ENCODE data around the gene JAK1.

The JAK1 gene

DNA sequence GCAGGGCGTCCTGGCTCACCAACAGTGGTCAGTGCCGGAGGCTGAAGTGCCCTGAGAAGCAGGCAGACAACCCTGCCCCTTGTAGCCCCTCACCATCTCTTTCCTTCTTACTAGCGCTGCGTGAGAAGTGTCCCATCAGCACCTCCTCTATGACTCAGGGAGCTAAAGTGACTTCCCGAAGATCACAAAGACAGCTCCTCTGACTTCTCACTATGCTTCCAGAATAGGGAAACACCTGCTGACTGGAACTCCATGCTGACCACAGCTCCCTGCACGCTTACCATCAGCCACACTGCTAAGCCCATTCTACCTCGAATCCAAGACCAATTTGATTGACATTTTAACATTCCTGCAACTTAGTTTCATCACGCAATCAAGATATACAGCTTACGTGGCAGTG is 92.8 kb downstream of the JAK1 start:
- DNase-seq (ENCODE audit: low read depth in 4 of 4, low spot score in 1 of 4): no peak

DNA sequence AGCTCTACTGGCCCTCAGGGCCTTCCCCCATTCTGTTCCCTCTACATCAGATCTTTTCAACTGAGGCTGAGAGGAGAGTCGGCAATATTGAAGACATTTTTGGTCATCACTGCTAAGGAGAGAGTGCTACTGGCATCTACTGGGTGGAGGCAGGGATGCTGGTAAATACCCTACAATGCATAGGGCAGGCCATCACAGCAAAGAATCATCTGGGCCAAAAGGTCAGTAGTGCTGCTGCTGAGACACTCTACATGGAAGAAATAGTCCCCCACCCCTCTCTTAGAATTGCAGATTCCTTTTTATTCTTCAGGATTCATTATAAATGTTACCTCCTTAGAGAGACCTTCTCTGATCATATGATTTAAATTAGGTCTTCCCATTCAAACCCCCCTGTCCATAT is 94.3 kb downstream of the JAK1 start:
- no peak for DNase-seq (ENCODE audit: low read depth in 4 of 4, low spot score in 1 of 4)

DNA sequence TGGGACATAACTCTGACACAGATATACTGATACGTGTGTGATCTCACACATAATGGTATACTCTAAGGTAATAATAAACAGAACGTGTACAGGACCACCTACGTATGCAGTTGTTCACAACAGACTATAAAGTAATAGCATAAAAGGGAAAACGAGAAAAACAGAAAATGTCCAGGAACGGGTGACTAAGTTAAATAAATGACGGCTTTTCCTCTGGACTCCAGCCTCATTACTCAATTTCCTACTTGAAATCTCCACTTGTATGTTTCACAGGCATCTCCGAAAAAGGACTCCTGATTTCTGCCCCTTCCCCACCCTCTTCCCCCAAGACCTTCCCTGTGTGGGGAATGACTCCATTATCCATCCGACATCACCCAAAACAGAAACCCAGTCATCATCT is 95.1 kb downstream of the JAK1 start:
- no peak for DNase-seq (ENCODE audit: low read depth in 4 of 4, low spot score in 1 of 4)

DNA sequence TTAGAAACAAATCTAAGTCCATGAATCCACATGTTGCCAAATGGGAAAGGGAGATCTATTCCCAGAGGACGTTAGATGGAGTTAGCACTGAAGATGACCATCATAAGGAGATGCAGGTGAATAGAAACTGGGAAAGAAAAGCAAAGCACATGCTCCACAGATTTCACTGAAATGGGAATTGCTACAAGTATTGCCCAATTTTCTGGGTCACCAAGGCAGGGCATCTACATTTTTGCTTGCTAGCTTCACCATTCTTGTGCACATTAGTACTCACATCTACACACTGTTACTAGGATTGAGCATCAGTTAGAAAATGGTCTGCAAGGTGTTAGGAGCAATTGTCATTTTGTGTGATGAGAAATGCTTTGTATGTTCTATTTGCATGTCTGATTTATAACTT is 99.1 kb downstream of the JAK1 start:
- no peak for DNase-seq (ENCODE audit: low read depth in 4 of 4, low spot score in 1 of 4)

DNA sequence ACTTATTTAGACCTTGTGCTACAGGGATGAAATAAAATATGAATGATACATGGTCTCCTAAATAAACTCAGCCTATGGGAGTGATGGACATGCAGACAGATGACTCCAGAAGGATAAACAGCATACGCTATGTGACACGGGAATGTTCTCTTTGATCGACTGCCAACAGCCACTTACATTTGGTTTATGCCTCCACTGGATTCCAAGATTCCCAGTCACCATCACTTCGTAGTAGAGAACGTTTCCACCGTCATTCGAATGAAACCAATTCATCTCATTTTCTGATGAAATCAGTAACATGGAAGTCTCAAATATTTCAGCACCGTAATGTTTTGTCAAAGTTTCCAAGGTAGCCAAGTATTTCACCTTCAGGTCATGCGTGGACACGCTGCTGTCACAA is 99.7 kb downstream of the JAK1 start:
- no peak for DNase-seq (ENCODE audit: low read depth in 4 of 4, low spot score in 1 of 4)

DNA sequence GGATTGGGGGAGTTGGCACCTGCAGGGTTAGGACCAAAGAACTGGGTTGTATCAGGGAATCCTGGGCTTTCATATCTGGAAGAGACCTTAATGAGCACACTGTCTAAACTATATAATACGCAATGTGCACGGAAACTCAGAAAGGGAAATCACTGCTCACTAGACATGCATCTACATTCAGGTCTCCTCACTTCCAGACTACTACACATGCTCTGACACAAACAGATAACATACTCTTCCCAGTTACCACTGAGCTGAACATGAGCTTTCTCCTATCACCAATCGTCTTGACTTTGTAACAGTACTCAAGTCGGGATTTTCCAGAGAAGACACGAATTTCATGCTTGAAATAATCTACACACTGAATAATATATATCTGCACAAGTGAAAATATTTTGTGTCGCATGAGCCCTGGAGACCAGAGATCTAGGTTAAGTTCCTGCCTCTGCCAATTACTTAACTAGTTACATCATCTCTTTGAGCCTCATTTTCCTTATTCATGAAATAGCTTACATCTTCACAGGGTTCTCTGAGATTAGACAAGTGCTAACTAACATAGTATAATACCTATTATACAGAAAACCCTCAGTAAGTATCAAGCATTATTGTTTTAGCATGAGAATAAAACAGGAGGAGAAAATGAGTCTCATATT is 101.1 kb downstream of the JAK1 start:
- DNase-seq (ENCODE audit: low read depth in 4 of 4, low spot score in 1 of 4): no peak

DNA sequence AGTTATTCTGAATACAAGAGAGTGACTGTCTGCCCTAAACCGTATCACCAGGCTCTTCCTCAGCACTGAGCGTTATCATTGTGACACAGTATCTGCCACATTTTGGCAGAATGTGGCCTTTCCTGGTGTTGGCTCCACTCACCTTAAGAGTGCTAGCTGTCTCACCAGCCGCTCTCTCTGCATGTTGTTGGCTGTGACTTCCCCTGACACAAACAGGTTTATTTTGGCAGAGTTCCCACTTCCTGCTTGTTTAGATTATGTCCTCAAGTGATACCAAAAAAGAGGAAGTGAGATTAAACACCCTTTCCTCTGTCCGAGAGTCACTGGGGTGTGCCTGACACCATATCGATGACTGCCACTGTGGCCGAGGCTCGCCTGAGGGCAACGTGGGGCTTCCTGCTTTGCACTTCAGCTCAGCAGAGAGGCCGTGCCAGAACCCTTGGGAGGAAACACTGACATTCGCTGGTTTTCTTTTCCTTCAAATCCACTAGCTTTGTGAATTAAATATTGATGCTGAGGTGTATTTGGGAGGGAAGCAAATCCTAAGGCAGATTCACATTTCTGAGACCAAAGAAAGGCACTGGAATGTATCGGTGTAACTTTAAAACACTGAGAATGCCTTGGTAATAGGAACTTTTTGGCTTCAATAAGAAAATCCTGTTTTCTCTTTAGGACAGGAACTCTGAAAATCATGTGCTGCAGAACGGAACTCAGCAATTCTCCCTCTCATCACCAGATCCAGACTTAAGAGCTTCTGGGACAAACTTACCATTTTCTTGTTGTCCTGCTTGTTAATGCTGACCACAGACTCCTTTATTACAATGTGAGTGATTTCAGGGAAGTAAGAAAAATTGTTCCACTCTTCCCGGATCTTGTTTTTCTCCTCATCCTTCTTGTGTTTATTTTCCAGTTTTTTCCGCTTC is 102.1 kb downstream of the JAK1 start:
- DNase-seq (ENCODE audit: low read depth in 4 of 4, low spot score in 1 of 4): peak in 1 of 4 experiments; percentile 2

DNA sequence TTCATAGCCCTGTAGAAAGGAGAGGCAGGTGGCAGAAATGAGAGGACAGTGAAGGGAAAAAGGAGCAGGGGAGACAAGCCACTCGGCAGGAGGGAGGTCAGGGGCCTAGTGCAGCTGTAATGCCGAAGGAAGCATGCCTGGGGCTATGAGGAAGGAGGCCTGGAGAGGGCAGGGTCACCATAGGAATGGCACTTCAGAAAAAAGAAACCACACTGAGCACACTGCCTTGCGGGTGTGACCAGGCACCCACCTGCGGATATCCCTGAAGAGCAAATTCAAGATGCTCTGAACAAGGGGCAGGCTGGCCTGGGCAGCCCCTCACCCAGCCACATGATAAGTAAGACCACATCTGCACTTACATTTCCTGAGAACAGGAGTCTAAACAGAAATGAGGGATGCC is 104.7 kb downstream of the JAK1 start:
- no peak for DNase-seq (ENCODE audit: low read depth in 4 of 4, low spot score in 1 of 4)

DNA sequence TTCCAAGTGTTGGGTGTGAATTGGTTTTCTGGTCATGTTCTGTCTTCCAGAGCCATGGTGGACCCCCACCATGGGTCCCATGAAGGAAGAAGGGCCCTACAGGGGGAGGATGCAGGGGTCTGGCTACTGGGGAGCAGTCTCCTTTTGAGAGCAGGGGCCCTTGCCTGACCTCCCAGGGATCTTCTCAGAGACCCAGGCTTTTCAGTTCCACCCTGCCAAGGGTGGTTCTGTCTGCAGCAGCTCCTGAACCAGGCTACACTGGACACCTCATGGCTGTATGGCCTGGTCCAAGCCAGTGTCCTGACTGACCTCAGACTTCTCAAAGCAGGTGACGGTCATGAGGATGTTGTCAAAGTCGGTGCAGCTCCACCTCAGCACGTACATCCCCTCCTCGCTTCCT is 109.0 kb downstream of the JAK1 start:
- no peak for DNase-seq (ENCODE audit: low read depth in 4 of 4, low spot score in 1 of 4)

DNA sequence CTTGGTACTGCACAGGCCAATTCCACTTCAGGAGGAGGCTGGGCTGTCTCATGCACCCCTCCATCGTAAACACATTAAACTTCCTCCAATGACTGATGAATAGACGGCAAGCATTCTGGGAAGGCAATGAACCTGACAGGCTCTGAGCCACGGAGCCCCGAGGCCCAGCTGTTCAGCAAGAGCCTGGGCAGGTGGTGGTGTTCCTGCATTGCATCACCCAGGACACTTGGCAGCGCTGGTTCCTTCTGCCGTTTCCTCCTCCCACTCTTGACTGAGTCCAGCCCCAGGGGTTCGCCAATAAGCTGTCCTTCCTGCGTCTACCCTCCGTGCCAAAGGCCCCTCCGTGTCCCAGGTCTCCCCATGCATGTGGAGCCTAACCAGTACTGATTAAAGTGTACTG is 109.8 kb downstream of the JAK1 start:
- DNase-seq (ENCODE audit: low read depth in 4 of 4, low spot score in 1 of 4): no peak

DNA sequence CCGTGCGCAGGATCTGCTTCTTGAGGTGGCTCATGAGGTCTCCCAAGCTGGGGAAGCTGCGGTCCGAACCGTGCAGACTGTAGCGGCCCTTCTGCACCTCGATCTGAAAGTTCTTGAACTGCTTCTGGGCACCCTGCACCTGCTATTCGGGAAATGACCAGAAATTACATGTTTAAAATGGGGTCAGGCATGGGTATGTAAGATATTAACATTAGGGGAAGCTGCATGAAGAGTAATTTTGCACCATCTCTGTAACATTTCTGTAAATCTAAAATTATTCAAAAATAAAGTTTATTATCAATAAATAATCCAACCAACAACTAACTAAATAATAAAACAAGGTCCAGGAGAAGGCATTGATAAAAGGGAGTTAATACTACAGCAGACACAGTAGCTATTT is 110.8 kb downstream of the JAK1 start:
- DNase-seq (ENCODE audit: low read depth in 4 of 4, low spot score in 1 of 4): no peak

DNA sequence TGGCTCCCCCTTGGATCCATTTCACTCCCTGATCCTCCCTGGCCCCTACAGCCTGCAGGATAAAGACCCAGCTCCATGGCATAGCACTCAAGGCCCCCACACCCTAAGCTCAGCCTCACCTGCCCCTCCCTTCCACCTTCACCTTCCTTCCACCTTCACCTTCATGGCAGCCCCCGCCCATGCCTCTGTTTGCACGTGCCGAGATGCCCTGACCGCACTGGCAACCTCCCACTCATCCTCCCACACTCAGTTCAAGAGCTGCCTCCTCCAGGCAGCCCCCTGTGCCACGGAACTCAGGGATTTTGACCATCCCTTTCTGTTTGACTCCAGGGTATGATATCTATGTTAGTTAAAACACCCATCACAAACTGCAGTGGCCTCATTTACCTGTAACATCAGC is 111.7 kb downstream of the JAK1 start:
- DNase-seq (ENCODE audit: low read depth in 4 of 4, low spot score in 1 of 4): no peak

DNA sequence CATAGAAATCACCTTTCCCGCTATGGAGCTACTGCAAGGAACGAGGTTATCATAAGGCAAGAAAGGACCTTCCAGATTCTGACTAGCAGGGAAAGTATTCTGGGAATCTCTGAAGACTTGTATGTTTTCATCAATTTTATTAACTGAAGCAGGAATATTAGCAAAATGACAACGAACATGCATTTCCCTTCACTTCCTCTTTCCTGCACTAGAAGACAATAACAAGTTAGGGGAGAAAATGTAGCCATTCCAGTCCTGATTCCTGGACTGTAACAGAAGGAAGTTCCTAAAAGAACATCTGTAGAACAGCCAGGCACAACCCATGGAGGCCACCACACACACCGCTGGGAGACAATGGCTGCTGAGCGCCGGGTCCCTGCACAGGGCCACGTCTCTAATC is 114.7 kb downstream of the JAK1 start:
- DNase-seq (ENCODE audit: low read depth in 4 of 4, low spot score in 1 of 4): no peak

DNA sequence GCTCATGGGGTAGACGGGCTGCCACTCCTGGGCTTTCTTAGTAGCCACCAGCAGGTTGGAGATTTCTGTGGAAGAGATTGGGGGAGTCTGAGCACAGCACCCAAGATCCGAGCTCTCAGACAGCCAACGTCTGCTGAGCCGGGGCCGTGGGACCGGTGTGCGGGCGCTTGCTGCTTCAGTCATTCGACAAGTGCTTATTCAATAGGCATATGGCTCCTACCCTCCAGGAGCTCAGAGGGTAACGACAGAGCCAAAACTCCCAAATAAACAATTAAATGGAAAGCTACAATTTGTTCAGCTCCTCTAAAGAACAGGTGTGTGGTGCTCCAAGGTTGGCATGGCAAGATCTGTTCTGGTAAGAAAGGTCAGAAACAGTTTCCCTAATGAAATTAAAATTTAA is 115.5 kb downstream of the JAK1 start:
- no peak for DNase-seq (ENCODE audit: low read depth in 4 of 4, low spot score in 1 of 4)

DNA sequence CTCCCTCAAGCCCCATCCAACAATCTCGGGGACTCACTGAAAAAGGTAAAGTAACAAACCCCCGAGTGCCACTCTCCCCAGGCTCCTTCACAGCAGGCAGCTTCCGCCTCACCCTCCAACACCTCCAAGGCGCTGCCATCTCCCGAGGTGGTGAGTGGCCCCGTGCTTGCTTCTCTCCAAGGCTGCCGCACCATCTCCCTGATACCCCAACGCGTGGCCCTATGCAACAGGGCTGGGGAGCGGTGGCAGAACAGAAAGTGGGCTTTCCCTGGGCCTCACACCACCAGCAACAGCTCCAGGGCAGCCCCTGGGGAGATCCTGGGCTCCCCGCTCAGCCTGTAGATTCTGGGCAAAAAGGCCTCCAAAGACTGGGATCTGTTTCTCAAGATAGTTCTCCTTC is 116.4 kb downstream of the JAK1 start:
- DNase-seq (ENCODE audit: low read depth in 4 of 4, low spot score in 1 of 4): no peak

DNA sequence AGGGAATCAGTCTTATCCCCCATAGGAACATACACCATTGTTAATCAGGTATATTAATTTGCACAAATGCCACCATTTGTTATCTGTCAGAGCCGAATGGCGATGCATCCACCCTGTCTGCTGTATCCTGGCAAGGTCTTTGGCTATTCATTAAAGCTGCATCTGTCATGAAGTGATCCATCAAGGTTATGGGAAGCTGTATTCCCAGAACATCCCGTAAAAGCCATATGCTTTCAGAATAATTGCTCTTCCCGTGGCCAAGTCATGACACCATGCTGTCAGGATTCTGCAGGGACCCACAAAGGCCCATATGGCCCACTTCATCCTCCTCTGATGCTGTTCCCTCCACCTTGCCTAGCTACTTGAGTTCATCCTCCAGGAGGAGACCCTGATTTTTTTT is 117.5 kb downstream of the JAK1 start:
- DNase-seq (ENCODE audit: low read depth in 4 of 4, low spot score in 1 of 4): no peak

DNA sequence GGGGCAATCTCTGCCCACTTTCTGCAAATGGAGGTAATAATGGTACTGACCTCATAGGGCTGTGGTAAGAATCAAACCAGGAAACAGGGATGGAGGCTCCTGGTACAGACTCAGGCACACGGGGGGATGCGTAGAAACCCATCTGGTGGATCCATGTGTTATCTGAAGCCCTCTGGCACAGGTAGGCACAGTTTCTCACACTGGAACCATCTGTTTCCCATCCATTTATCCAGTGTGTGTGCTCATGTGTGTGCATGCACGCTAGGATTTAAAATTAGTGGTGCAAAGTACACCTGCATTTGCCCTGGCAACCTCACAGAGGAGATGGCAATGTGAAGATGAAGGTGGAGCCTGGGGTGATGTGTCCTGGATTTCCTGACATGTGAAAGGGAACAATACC is 118.2 kb downstream of the JAK1 start:
- no peak for DNase-seq (ENCODE audit: low read depth in 4 of 4, low spot score in 1 of 4)

DNA sequence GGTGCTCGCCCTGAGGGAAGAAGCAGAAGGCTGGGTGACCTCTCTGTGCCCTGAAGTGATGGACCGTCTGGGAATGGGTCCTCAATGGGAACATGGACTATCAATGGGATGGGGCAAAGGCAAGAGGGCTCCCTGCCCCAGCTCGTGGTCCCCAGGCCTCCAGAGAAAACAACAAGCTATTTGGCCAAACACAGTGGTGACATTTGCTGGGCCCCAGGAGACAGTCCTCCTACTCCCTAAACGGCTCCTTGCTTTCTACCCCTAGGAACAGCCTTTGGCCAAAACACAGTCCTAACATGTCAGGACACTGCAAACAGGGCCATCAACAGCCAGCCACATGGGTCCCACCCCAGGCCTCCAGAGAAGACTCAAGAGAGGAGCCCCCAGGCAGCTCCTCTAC is 118.7 kb downstream of the JAK1 start:
- no peak for DNase-seq (ENCODE audit: low read depth in 4 of 4, low spot score in 1 of 4)

DNA sequence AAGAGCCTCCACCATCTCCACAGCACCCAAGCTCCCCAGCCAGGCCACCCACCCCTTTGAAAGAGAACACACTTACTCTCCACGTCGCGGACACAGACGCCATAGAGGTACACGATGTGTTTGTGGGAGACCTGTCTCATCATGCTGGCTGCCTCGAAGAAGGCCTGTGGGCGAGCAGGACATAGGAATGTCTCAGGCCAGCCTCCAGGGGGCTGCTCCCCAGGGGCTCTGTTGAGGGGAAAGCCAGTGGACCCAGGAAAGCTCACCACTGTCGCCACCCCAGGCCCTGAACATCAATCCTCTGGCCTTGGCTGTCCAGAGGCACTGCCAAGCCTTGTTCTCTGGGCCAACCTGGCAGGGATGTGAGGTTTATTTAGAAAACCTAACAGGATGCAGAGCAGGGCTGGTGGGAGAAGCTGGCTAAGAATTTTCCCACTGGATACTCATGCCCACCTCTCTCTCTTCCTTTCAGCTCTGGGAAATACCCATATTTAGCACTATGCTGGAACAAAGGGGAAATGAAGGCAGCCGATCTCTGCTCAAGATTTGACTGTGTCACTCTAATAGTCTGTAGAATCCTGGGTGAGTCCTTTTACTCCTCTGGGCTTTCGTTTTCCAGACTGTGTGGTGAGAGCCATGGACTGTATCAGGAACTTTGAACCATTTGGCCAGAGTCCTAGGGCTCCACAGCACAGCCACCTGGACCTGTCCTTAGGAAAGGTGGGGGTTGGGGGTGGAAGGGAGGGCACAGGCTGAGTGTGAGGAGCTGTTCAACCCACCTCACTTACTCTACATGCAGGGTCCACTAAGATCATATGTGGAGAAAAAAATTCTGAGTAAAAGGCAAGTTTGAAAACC is 119.5 kb downstream of the JAK1 start:
- no peak for DNase-seq (ENCODE audit: low read depth in 4 of 4, low spot score in 1 of 4)

DNA sequence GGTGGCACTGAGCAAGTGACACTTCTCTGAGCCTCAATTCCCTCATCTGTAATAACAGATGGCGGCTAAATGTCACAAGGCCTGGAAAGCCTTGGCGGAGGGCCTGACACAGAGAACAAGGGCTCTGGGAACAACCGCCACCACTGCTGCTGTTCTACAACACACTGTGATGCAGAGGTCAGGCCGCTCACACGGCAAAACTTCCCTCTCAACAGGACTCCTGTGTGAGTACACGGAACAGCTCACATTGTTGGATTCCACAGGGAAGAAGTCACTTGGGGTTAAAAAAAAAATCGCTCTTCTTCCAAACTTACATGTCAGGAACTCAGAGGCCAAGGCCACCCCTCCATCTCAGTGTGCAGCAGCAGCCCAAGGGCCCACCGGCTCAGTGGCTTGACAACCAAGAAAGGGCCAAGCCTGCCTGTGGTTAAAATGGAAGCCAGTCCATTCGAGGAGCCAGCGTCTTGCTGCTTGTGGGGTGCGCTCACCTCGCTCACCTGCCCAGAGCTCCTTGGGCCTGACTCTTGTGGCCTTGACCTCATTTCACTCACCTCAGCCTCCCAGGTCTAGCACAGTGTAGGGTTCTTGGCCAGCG is 120.4 kb downstream of the JAK1 start:
- DNase-seq (ENCODE audit: low read depth in 4 of 4, low spot score in 1 of 4): no peak

DNA sequence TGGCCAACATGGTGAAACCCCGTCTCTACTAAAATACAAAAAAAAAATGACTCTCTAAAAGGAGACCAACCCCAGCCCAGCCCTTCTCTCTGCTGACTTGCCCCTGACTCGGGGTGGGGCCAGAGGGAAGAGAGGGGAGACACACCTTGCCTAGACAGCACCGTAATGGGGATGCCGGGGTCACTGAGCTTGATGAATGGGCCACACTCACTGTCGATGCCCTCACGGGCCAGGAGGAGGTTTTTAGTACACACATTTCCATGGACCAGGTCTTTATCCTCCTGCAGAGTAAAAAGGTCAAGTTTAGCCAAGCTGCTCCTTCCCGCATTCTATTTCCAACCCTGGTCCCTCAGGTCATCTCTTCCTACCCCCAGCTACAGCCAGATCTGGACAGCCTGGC is 121.7 kb downstream of the JAK1 start:
- no peak for DNase-seq (ENCODE audit: low read depth in 4 of 4, low spot score in 1 of 4)
